Tibial nerve (tissue), 4 donors: ENCODE measurements around the gene KLLN. TPM values are rescaled to one million over a fixed set of nuclear protein-coding genes. Genes with fewer than 3 reads are reported as not detected.

Experiments
- DNase-seq, 2 donors: peaks; one replicate each; pipeline ENCODE4 v3.0.0-alpha.2; 2019; ENCODE audit warnings: low spot score in 2 of 2
- H3K27ac ChIP-seq, 4 donors: fragments of 200-600 bp; sonication (generic) in 3 of 4; one replicate each; pipeline ENCODE4 v1.5.1; 2017 to 2019; ENCODE audit warnings: mild to moderate bottlenecking in 1 of 4
- H3K27me3 ChIP-seq, 2 donors: fragments of 200-600 bp; sonication (generic) in 1 of 2; one replicate each; pipeline versions ENCODE4 v1.5.1 to v1.6.0; 2017 to 2019
- H3K36me3 ChIP-seq, 3 donors: fragments of 200-600 bp; sonication (generic); one replicate each; pipeline ENCODE4 v1.5.1; 2018 to 2019
- H3K4me1 ChIP-seq, 4 donors: fragments of 200-600 bp; sonication (generic) in 3 of 4; one replicate each; pipeline ENCODE4 v1.5.1; 2017 to 2019
- H3K4me3 ChIP-seq, 4 donors: fragments of 200-600 bp; sonication (generic) in 3 of 4; one replicate each; pipeline ENCODE4 v1.5.1; 2017 to 2019; ENCODE audit warnings: mild to moderate bottlenecking in 1 of 4, moderate library complexity in 1 of 4
- H3K9me3 ChIP-seq, 4 donors: fragments of 200-600 bp; sonication (generic) in 3 of 4; one replicate each; pipeline ENCODE4 v1.5.1; 2017 to 2019
- CTCF ChIP-seq, 5 experiments: fragments of 200-600 bp in 3 of 5; fragments of 450-650 bp in 2 of 5; sonication (generic) in 3 of 5; IDR thresholded peaks; one replicate each; pipeline ENCODE4 v1.5.1; 2016 to 2019; ENCODE audit warnings: antibody characterized with exemption in 5 of 5, mild to moderate bottlenecking in 3 of 5, moderate library complexity in 2 of 5
- EP300 ChIP-seq, 2 donors: sonication (generic); formaldehyde crosslinking; IDR thresholded peaks; one replicate each; pipeline ENCODE4 v1.6.1; 2017; ENCODE audit warnings: antibody characterized with exemption in 2 of 2, mild to moderate bottlenecking in 1 of 2
- POLR2A ChIP-seq, 2 donors: fragments of 450-650 bp; IDR thresholded peaks; one replicate each; pipeline ENCODE4 v1.6.1; 2017; ENCODE audit warnings: antibody characterized with exemption in 2 of 2, mild to moderate bottlenecking in 2 of 2, moderate library complexity in 2 of 2
- WGBS, 2 donors: methylation state at CpG; one replicate each; pipeline ENCODE4 v1.1.5; 2018; 5-methylcytosine and 5-hydroxymethylcytosine counted together
- total RNA-seq, 4 donors: library from RNA; depleted of rRNA; stranded (reverse); fragments of >200 nt; gene quantifications; one replicate each; pipeline ENCODE4 v1.1.0, GENCODE V29; 2016

Gene KLLN
- total RNA-seq, 4 donors from 2014 or later = 0.78 to 2.2 (median 1.3) TPM

GRCh38 chr10:87844837-87845623, 18.3 kb downstream of the KLLN start:
- Histone ChIP-seq H3K9me3 (no peaks in the 10 kb centered on the region), H3K27me3 (no peaks in the 10 kb centered on the region), H3K4me1 (no peaks in the 10 kb centered on the region), H3K27ac (no peak overlapping the region), H3K4me3 (no peak overlapping the region), H3K36me3 (no peaks in the 10 kb centered on the region)
- TF ChIP-seq EP300 (IDR thresholded peaks at IDR 0.05) = no peak
- no peak for TF ChIP-seq POLR2A (IDR thresholded peaks at IDR 0.05)
- no peak for TF ChIP-seq CTCF (IDR thresholded peaks at IDR 0.05)
- 28 to 29% methylated on average over 1 of the region's 1 CpG for WGBS, 2 donors
- no peak for DNase-seq

GRCh38 chr10:87843714-87844113, 19.6 kb downstream of the KLLN start:
- Histone ChIP-seq H3K4me3 (no peak overlapping the region), H3K36me3 (no peaks in the 10 kb centered on the region), H3K27me3 (no peaks in the 10 kb centered on the region), H3K27ac (no peak overlapping the region), H3K4me1 (no peaks in the 10 kb centered on the region), H3K9me3 (no peaks in the 10 kb centered on the region)
- WGBS, 2 donors = 96 to 100% methylated on average over 4 of the region's 4 CpGs
- no peak for DNase-seq
- TF ChIP-seq POLR2A (IDR thresholded peaks at IDR 0.05) = no peak
- no peak for TF ChIP-seq CTCF (IDR thresholded peaks at IDR 0.05)
- TF ChIP-seq EP300 (IDR thresholded peaks at IDR 0.05) = no peak

- DNase-seq = no peak
- H3K27ac ChIP-seq = no peak overlapping the region
- H3K9me3 ChIP-seq = no peaks in the 10 kb centered on the region
- TF ChIP-seq EP300 (IDR thresholded peaks at IDR 0.05) (no peak), CTCF (IDR thresholded peaks at IDR 0.05) (no peak), POLR2A (IDR thresholded peaks at IDR 0.05) (no peak)
- H3K4me3 ChIP-seq = no peak overlapping the region
- no peaks in the 10 kb centered on the region for H3K36me3 ChIP-seq
- H3K4me1 ChIP-seq = no peaks in the 10 kb centered on the region
- H3K27me3 ChIP-seq = no peaks in the 10 kb centered on the region
These were observed 20.4 kb downstream of the KLLN start for GRCh38 chr10:87842776-87843497.

- DNase-seq = no peak
- Histone ChIP-seq H3K27me3 (no peaks in the 10 kb centered on the region), H3K9me3 (no peaks in the 10 kb centered on the region), H3K36me3 (no peaks in the 10 kb centered on the region), H3K4me3 (no peak overlapping the region), H3K27ac (no peak overlapping the region), H3K4me1 (no peaks in the 10 kb centered on the region)
- WGBS, 2 donors = 88 to 92% methylated on average over 1 of the region's 1 CpG
- no peak for TF ChIP-seq CTCF (IDR thresholded peaks at IDR 0.05)
- no peak for TF ChIP-seq POLR2A (IDR thresholded peaks at IDR 0.05)
- no peak for TF ChIP-seq EP300 (IDR thresholded peaks at IDR 0.05)
These were observed 21.1 kb downstream of the KLLN start for GRCh38 chr10:87842220-87842641.

- no peaks in the 10 kb centered on the region for H3K9me3 ChIP-seq
- WGBS, 2 donors = 91% methylated on average over 3 of the region's 3 CpGs
- TF ChIP-seq EP300 (IDR thresholded peaks at IDR 0.05) = no peak
- TF ChIP-seq POLR2A (IDR thresholded peaks at IDR 0.05) = no peak
- no peak for TF ChIP-seq CTCF (IDR thresholded peaks at IDR 0.05)
- H3K4me3 ChIP-seq = no peak overlapping the region
- no peaks in the 10 kb centered on the region for H3K27me3 ChIP-seq
- H3K4me1 ChIP-seq = no peaks in the 10 kb centered on the region
- DNase-seq = no peak
- H3K36me3 ChIP-seq = no peaks in the 10 kb centered on the region
- H3K27ac ChIP-seq = no peak overlapping the region
These were observed 22.1 kb downstream of the KLLN start for GRCh38 chr10:87841186-87841585.
